IPS-NIHi7 (cell line): Measurements from ENCODE around the gene FOXO1.

ENCODE experiments used
- DNase-seq: peaks from one replicate; pipeline ENCODE4 v3.0.0; 2012; ENCODE audit warnings: mixed read lengths; ENCODE audit errors: extremely low spot score

FOXO1 gene

DNA sequence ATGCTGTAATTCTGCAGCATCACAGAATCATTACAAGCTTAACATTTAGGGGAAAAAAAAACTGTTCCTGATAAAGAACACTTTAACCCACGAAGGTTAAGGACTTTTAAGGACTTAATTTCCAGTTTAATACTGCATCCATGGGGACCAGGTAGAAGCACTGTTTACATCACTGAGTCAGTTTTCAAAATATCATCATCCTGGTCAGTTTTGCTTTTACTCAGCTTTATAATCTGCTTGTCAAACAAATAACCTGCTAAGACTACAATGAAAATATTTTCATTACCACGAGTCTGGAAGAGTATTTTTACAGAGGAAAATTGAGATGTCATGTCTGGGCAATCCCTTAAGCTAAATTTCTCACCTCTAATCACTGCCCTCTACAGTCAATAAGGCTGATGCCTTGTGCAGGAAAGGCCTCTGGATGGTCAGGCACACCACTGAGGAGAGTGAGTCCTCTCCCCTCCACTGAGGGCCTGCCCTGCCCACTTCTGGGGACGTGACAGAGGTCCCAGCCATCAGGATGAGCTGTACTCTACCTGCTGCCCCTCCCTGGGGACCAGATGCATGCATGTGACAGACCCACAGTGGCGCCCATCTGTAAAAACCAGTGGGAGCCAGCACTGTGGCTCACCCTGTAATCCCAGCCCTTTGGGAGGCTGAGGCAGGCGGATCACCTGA lies 31.0 kb downstream of the FOXO1 start:
- peak; percentile 35 for DNase-seq

- no peak for DNase-seq
Observed at GRCh38 chr13:40632915-40633314, 33.5 kb downstream of the FOXO1 start.

DNA sequence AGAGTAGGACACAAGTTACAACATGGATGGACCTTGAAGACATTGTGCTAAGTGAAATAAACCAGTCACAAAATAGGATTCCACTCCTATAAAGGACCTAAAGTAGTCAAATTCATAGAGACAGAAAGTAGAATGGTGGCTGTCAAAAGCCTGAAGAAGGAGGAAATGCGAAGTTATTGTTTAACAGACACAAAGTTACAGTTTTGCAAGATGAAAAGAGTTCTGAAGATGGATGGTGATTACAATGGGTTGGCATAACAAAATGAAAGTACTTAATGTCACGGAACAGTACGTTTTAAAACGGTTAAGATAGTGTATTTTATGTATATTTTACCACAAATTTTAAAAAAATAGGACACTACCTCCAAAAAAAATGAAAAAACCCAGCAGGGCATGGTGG lies 34.8 kb downstream of the FOXO1 start:
- DNase-seq: no peak

DNA sequence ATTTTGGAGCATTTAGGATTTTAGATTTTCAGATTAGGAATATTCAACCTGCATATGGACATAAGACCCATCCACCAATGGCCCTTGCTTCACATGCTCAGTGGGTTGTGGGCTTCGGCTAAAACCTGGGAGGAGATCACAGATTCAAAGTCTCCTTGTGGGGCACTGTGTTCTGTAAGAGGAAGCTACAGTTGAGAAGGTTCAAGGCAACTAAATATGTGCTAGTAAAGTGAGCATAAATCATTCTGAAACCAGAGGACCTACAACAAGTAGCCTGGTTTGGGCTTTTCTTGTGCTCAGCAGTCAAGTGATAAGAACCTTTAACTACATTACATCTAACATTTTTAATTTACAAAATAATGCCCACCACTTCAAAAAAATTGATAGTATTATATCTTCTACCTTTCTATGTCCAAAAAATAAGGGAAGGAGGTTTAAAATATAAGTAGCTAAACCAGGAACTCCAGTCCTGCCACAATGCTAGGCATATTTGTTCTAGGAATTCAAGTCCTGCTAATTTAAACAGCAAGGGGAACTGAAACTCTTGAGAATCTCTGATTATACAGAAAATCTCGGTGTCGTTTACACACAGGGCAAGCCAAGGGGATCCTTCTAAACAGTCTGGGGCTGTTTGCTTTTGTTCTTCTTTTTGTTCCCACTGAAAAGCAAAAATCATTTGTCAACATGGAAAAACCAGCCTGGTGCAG lies 36.6 kb downstream of the FOXO1 start:
- DNase-seq: no peak

GRCh38 chr13:40626977-40627376 lies 39.5 kb downstream of the FOXO1 start:
- no peak for DNase-seq

GRCh38 chr13:40626561-40626960 lies 39.9 kb downstream of the FOXO1 start:
- no peak for DNase-seq

DNA sequence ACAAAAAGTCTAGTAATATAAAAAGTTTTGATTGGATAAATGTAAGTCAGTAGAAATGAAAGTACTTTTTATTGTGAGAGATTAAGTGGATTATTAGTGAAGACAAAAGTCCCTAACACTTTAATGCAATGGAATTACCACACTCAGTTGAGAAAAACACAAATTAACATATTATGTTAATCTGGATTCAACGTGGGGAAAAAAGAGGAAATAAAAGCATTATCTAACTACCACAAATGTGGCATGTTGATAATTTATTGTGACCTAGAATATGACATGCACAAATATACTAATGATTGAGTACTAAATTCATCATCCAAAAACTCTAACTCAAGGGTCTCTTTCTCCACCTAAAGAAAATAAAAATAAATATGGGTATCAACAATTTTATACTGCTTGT lies 41.5 kb downstream of the FOXO1 start:
- no peak for DNase-seq

- DNase-seq: no peak
Observed at GRCh38 chr13:40624383-40624782, 42.1 kb downstream of the FOXO1 start.

DNA sequence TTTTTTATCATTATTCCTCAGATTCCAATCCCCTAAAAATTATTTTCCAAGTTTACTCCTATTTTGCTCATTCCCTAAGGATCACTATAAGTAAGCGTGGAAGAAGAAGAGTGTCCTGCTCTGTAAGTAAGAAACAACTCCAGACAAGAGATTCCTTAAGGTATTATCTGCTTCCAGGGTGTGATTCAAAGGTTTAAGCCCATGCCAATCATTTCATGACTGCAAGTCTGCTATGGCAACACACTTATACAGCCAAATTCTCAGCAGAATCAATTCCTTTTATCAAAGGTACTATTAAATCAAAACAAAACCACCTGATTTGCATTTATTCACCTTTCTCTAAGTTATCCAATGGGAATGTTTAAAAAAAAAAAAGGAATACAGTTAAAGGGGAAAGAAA lies 43.7 kb downstream of the FOXO1 start:
- no peak for DNase-seq

GRCh38 chr13:40622246-40622645 lies 44.2 kb downstream of the FOXO1 start:
- DNase-seq: no peak

- DNase-seq: no peak
Observed at GRCh38 chr13:40619479-40619814, 47.0 kb downstream of the FOXO1 start.

DNA sequence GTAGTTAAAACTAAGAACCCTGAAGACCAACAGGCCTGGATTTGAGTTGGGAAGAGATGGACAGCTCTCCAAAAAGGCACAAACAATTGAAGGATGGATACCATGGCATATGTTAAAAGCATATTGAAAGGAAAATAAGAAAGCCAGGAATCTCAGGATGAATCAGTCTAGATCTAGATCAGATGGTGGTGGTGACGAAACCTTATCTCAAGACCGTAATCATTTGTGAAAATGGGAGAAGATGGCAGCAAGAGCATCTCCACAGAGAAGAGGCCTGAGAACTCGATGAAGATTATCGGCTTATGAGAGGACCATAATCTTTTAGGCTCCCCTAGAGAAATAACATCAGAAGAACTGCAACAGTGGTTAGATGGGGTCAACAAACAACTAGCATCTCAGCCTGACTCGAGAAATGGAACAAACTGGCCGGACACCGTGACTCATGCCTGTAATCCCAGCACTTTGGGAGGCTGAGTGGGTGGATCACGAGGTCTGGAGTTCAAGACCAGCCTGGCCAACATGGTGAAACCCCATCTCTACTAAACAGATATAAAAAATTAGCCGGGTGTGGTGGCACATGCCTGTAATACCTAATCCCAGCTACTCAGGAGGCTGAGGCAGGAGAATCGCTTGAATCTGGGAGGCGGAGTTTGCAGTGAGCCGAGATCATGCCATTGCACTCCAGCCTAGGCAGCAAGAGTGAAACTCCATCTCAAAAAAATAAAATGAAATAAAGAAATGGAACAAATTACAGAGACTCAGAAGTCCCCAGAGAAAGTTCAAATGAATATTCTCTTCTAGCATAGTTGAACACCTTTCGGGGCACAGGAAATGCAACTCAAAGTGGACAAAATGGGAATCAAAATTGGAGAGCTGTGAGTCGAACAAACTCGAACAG lies 47.6 kb downstream of the FOXO1 start:
- no peak for DNase-seq

DNA sequence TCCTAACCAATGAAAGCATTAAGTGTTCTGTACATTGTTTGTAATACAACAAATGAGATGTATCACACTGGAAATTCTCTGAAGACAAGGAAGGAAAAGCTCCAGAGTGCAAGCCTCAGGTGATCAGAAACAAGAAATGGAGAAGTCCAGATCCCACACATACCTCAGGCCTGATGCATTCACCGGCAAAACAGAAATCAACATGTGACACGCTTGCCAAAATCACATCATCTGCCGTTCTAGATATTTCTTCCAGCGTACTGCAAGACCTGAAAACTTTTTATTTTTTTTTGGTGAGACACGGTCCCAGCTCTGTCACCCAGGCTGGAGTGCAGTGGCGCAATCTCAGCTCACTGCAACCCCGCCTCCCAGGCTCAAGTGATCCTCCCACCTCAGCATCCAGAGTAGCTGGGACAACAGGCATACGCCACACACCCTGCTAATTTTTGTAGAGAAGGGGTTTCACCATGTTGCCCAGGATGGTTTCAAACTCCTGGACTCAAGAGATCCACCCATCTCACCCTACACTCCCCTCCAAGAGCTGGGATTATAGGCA lies 48.6 kb downstream of the FOXO1 start:
- DNase-seq: no peak

DNA sequence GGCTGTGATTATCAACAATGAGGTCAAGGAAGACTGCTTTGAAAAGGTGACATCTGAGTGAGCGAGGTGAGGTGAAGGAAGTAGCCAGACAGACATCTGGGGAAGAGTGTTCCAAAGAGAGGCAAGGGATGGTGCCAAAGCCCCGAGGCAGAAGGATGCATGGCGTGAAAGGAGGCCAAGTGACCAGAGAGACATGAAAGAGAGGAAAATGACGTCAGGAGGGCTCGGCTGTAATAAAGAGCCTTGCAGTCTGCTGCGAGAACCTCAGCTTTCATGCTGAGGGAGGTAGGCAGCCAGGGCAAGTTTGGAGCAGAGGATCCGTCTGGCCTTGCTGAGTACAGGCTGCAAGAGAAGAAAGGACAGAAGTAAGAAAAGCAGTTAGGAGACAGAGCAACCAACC lies 50.8 kb downstream of the FOXO1 start:
- DNase-seq: no peak

GRCh38 chr13:40613914-40614313 lies 52.5 kb downstream of the FOXO1 start:
- DNase-seq: no peak

GRCh38 chr13:40613192-40613818 lies 53.1 kb downstream of the FOXO1 start:
- DNase-seq: no peak

DNA sequence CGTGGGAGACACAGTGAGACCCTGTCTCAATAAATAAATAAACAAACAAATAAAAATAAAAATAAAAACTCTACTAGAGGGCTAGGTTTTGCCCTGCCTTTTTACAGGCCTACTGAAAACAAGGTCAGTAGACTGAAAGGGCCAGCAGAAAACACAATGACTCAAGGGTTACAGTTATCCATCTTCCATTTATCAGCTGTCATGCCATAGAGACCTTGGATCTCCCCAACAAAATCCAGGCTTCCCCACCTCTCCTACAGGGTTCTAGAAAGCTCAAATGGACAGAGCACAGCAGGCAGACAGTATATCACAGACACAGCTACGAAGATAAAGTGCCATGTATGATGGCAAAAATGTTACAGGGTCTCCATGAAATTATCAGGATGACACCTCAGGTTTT lies 54.4 kb downstream of the FOXO1 start:
- no peak for DNase-seq

- no peak for DNase-seq
Observed at GRCh38 chr13:40611635-40612034, 54.8 kb downstream of the FOXO1 start.

- DNase-seq: no peak
Observed at GRCh38 chr13:40611004-40611403, 55.4 kb downstream of the FOXO1 start.

DNA sequence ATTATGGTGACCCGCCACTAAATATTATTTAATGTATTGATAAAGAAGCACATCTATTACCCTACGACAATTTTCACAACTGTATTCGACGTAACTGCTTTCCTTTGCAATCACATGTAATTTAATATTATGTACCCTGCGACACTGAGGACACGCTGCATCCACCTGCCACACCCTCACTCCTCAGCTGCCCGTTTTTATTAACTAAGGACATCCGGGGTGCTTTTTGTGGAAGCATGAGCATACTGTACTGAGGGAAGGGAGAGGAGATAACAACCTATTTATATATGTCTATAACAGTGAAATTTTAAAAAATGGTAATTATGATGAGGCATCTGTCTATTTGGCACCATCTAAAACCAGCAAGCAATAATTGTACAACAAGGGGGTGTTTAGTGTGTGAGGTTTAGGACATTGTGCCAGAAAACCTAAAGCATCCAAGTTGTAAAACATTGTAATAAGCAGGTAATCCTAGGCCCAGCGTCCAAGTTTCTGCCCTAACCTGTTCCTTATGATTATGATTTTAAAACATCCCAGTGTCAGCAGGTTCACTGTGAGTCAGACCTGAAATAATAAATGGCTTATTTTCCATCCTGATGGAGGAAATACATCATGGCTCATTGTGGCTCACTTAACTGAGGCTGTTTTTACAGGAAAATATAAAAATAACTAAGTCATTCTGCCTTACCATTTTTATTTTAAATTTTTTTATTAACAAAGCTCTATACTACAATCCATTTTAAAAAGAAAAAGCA lies 56.3 kb downstream of the FOXO1 start:
- DNase-seq: no peak

- no peak for DNase-seq
Observed at GRCh38 chr13:40608308-40608707, 58.1 kb downstream of the FOXO1 start.
